Posterior vena cava (tissue), 2 donors: ENCODE results near the gene SF3A1. TPM values are rescaled to one million over a fixed set of nuclear protein-coding genes. Genes with fewer than 3 reads are reported as not detected.
"Not testable (repeated sequence)": the region's sequence is repeated elsewhere in the genome, so short reads cannot be mapped to it uniquely, and the experiment has no call there.

Source experiments
- DNase-seq: peaks from one replicate; pipeline ENCODE4 v3.0.0-alpha.2; 2020; ENCODE audit warnings: low spot score
- intact Hi-C, 2 donors: fragments of 100-400 bp; cut with DNase I; formaldehyde crosslinking; loops; one replicate each; pipeline versions ENCODE4 v1.14.1 to v1.14.2; 2022 to 2023
- long read RNA-seq, 2 donors: library from polyadenylated mRNA; unstranded; transcript quantifications; one replicate each; pipeline ENCODE4 v2.0.0, GENCODE V29; 2020 to 2021
- total RNA-seq, 2 donors: library from RNA; stranded (reverse); fragmentation: NEBNext Ultra II Directional; extraction: Animal tissue kit (Norgen Biotek cat#: 25700); gene quantifications; one replicate each; pipeline ENCODE4 v1.2.1, GENCODE V29; 2021
- donor health status: DM: yes; HTN: yes; CAD: no.
- donor health status: DM: yes; HTN: yes; CAD: no.

The SF3A1 gene
- total RNA-seq, result 100 to 1,000 TPM; 106 to 108 TPM
- long read RNA-seq, donor 1, full-length matches to known transcripts, result 7 of 20 reads
- long read RNA-seq, donor 1, partial matches to known transcripts, result 13 of 20 reads
- long read RNA-seq, donor 1, other reads (novel, unspliced or antisense), result 0 of 20 reads
- long read RNA-seq, donor 2, full-length matches to known transcripts, result 4 of 15 reads
- long read RNA-seq, donor 2, partial matches to known transcripts, result 11 of 15 reads
- long read RNA-seq, donor 2, other reads (novel, unspliced or antisense), result 0 of 15 reads

GRCh38 chr22:30356449-30357235 is at the start of gene SF3A1, which contains the start of gene CCDC157:
TSS of gene SF3A1 (minus strand) at chr22:30356894. CDS start at chr22:30356792, 102 bp downstream.
TSS of gene CCDC157 (plus strand) at chr22:30357007. CDS start at chr22:30366001, 8,994 bp downstream.
- intact Hi-C loops, result no loop called here
- DNase-seq, result peak; percentile 97

GRCh38 chr22:30406400-30406799 is 49.7 kb upstream of the SF3A1 start:
- intact Hi-C loops, result no loop called here

GRCh38 chr22:30405731-30406130 is 49.0 kb upstream of the SF3A1 start:
- DNase-seq, result no peak
- intact Hi-C loops, result no loop called here

More at GRCh38 chr22:30406400-30406799, 49.7 kb upstream of the SF3A1 start:
- DNase-seq, result no peak

GRCh38 chr22:30404307-30404706 is 47.6 kb upstream of the SF3A1 start:
- intact Hi-C loops, result no loop called here
- no peak for DNase-seq

GRCh38 chr22:30402766-30403104 is 46.0 kb upstream of the SF3A1 start:
- intact Hi-C loops, DNase-seq: not testable (repeated sequence)

GRCh38 chr22:30402028-30402765 is 45.5 kb upstream of the SF3A1 start:
- no peak for DNase-seq
- intact Hi-C loops, result no loop called here

GRCh38 chr22:30401024-30401423 is 44.3 kb upstream of the SF3A1 start:
- DNase-seq, intact Hi-C loops: not testable (repeated sequence)

GRCh38 chr22:30400159-30400558 is 43.5 kb upstream of the SF3A1 start:
- intact Hi-C loops, result no loop called here
- DNase-seq, result no peak

- no peak for DNase-seq
- intact Hi-C loops, result no loop called here
Measured at GRCh38 chr22:30399718-30400117, 43.0 kb upstream of the SF3A1 start.

- no peak for DNase-seq
- intact Hi-C loops, result no loop called here
Measured at GRCh38 chr22:30398685-30399680, 42.3 kb upstream of the SF3A1 start.

GRCh38 chr22:30397656-30398635 is 41.3 kb upstream of the SF3A1 start:
- no peak for DNase-seq
- intact Hi-C loops, result no loop called here

GRCh38 chr22:30396871-30397655 is 40.4 kb upstream of the SF3A1 start, which contains the start of gene SEC14L2:
TSS of gene SEC14L2 (plus strand) at chr22:30397018. CDS start at chr22:30397117, 99 bp downstream.
- intact Hi-C loops, result no loop called here

GRCh38 chr22:30393885-30394284 is 37.2 kb upstream of the SF3A1 start:
- intact Hi-C loops, result no loop called here
- no peak for DNase-seq

More at GRCh38 chr22:30396871-30397655, 40.4 kb upstream of the SF3A1 start, which contains the start of gene SEC14L2:
- DNase-seq, result peak; percentile 90

- DNase-seq, result no peak
- intact Hi-C loops, result no loop called here
Measured at GRCh38 chr22:30393322-30393680, 36.6 kb upstream of the SF3A1 start.

GRCh38 chr22:30392661-30393321 is 36.1 kb upstream of the SF3A1 start:
- intact Hi-C loops, result no loop called here
- DNase-seq, result no peak

GRCh38 chr22:30390974-30391691 is 34.4 kb upstream of the SF3A1 start:
- DNase-seq, result peak; percentile 86
- intact Hi-C loops, result no loop called here
